ENCODE measurements around the gene CADPS2.

GRCh38 chr7:122849322-122849956 is 36.8 kb downstream of the CADPS2 start:
- TF ChIP-seq CTCF (IDR thresholded peaks at IDR 0.05; ENCODE audit: borderline replicate concordance, extremely low read depth, low read length, poor library complexity, severe bottlenecking) = no peak
- TF ChIP-seq EZH2 (IDR thresholded peaks at IDR 0.05; ENCODE audit: borderline replicate concordance, low read depth, low read length, severe bottlenecking) = no peak
